K562 (cell line): Measurements from ENCODE around the gene RNLS. TPM values are rescaled to one million over a fixed set of nuclear protein-coding genes. Genes with fewer than 3 reads are reported as not detected.

Experiments used
- ATAC-seq: fragments of 200-7000 bp; cut with Tn5 transposase; 3 replicates; pipeline ENCODE4 v1.9.1; 2020; ENCODE audit warnings: moderate library complexity
- BruUV-seq: library from RNA; stranded (reverse); fragments of 400-500 nt; replicated peaks from 2 replicates; lab custom pipeline; 2021; lab: Mats Ljungman, UMichigan
- CTCF ChIA-PET: fragments of 300-600 bp; formaldehyde crosslinking; extraction: SDS; loops from one replicate; lab custom pipeline; 2021; ENCODE audit warnings: low intra/inter-chr PET ratio; lab: Yijun Ruan, JAX
- POLR2A ChIA-PET: fragments of 300-600, 350-650 bp; sonication (Branson Sonifier 250); formaldehyde crosslinking; extraction: SDS; loops from one replicate; lab custom pipeline; 2021; ENCODE audit warnings: antibody characterized with exemption, inconsistent platforms; lab: Yijun Ruan, JAX
- DNase-seq, 4 experiments: peaks; one replicate each; pipeline versions ENCODE4 v3.0.0 to v3.0.0-alpha.2; 2011 to 2018; ENCODE audit warnings: low spot score in 3 of 4, mixed read lengths in 3 of 4; ENCODE audit errors: extremely low read depth in 1 of 4
- FAIRE-seq: peaks from 2 replicates; lab custom pipeline; 2011; peaks lifted over from hg19 to GRCh38; lab: Jason Lieb, UNC
- H2AFZ ChIP-seq: 2 replicates; pipeline ENCODE4 v1.6.0; 2011; ENCODE audit warnings: low read depth, low read length, control low read depth, inconsistent platforms
- H3K27ac ChIP-seq: fragments of 200-600 bp; 3 replicates; pipeline ENCODE4 v1.8.0; 2011; ENCODE audit warnings: low read depth, mild to moderate bottlenecking, control low read depth, inconsistent platforms, low read length, moderate library complexity, mixed read lengths; ENCODE audit errors: extremely low read depth
- H3K27me3 ChIP-seq, 2 experiments: fragments of 300-600 bp in 1 of 2; 2 replicates in 1 of 2; 3 replicates in 1 of 2; pipeline versions ENCODE4 v1.6.0 to v1.8.0; 2011; ENCODE audit warnings: inconsistent platforms in 2 of 2, low read length in 2 of 2, mild to moderate bottlenecking in 1 of 2, mixed read lengths in 1 of 2, moderate library complexity in 1 of 2; ENCODE audit not compliant: control insufficient read depth in 2 of 2, insufficient read depth in 2 of 2
- H3K36me3 ChIP-seq: fragments of 300-600 bp; 3 replicates; pipeline ENCODE4 v1.8.0; 2011; ENCODE audit warnings: mild to moderate bottlenecking, low read length, inconsistent platforms; ENCODE audit not compliant: control insufficient read depth, insufficient read depth
- H3K4me1 ChIP-seq, 2 experiments: fragments of 200-600 bp in 1 of 2; replicated peaks in 1 of 2; 2 replicates in 1 of 2; 3 replicates in 1 of 2; pipeline versions ENCODE4 v1.5.1 to v1.8.0; 2011; ENCODE audit warnings: inconsistent platforms in 2 of 2, low read length in 2 of 2, mild to moderate bottlenecking in 1 of 2, mixed read lengths in 1 of 2, moderate library complexity in 1 of 2; ENCODE audit not compliant: control insufficient read depth in 2 of 2, insufficient read depth in 2 of 2
- H3K4me2 ChIP-seq: 2 replicates; pipeline ENCODE4 v1.6.1; 2011; ENCODE audit warnings: low read length, control low read depth, inconsistent platforms, mixed read lengths; ENCODE audit not compliant: insufficient read depth
- H3K4me3 ChIP-seq: fragments of 200-600 bp; sonication (generic), shearing (Covaris generic); 2 replicates; pipeline ENCODE4 v1.5.1; 2016; ENCODE audit warnings: control low read depth, inconsistent platforms
- H3K79me2 ChIP-seq: fragments of 200-600 bp; 3 replicates; pipeline ENCODE4 v1.8.0; 2011; ENCODE audit warnings: low read length, inconsistent platforms; ENCODE audit not compliant: control insufficient read depth, insufficient read depth
- H3K9ac ChIP-seq, 2 experiments: 2 replicates each; pipeline versions ENCODE4 v1.6.0 to v1.6.1; 2011; ENCODE audit warnings: low read depth in 2 of 2, low read length in 2 of 2, control low read depth in 1 of 2, inconsistent platforms in 1 of 2, mild to moderate bottlenecking in 1 of 2, mixed read lengths in 1 of 2; ENCODE audit not compliant: insufficient read depth in 1 of 2
- H3K9me1 ChIP-seq: one replicate; pipeline ENCODE4 v1.6.0; 2011; ENCODE audit warnings: inconsistent platforms, mild to moderate bottlenecking, low read length, moderate library complexity; ENCODE audit not compliant: control insufficient read depth, insufficient read depth
- H3K9me3 ChIP-seq: replicated peaks from 2 replicates; pipeline ENCODE4 v1.5.1; 2011; ENCODE audit warnings: low read depth, low read length, inconsistent platforms; ENCODE audit not compliant: control insufficient read depth, insufficient read depth
- H4K20me1 ChIP-seq: replicated peaks from 2 replicates; pipeline ENCODE4 v1.6.1; 2011; ENCODE audit warnings: low read length, inconsistent platforms, mixed read lengths; ENCODE audit not compliant: control insufficient read depth, insufficient read depth
- CC2D1A ChIP-seq: fragments of 450-650 bp; IDR thresholded peaks from 2 replicates; pipeline ENCODE4 v1.6.1; 2017; ENCODE audit warnings: mild to moderate bottlenecking
- SOX6 ChIP-seq: fragments of 450-650 bp; IDR thresholded peaks from 2 replicates; pipeline ENCODE4 v1.6.1; 2014; ENCODE audit warnings: mild to moderate bottlenecking
- TGIF2 ChIP-seq: sonication (generic); formaldehyde crosslinking; IDR thresholded peaks from 2 replicates; pipeline ENCODE4 v1.8.1; 2022; ENCODE audit warnings: mild to moderate bottlenecking, missing genetic modification reagents, moderate library complexity
- ZBTB9 ChIP-seq: fragments of 450-650 bp; formaldehyde crosslinking; IDR thresholded peaks from 2 replicates; pipeline ENCODE4 v1.4.0; 2020; ENCODE audit warnings: mild to moderate bottlenecking, moderate library complexity
- ZNF175 ChIP-seq: fragments of 200-800 bp; sonication (Bioruptor generic); IDR thresholded peaks from 2 replicates; pipeline ENCODE4 v1.6.1; 2016; ENCODE audit warnings: low read depth, mild to moderate bottlenecking, missing genetic modification characterization, missing compliant biosample characterization
- ZNF277 ChIP-seq: fragments of 250-450 bp; sonication (Bioruptor Pico); IDR thresholded peaks from 2 replicates; pipeline ENCODE4 v1.8.0; 2022; ENCODE audit warnings: inconsistent platforms, mild to moderate bottlenecking, moderate library complexity, borderline replicate concordance
- ZNF347 ChIP-seq: fragments of 450-650 bp; formaldehyde crosslinking; IDR thresholded peaks from 2 replicates; pipeline ENCODE4 v1.4.0; 2020; ENCODE audit warnings: low read depth, mild to moderate bottlenecking, moderate library complexity
- ZNF655 ChIP-seq: fragments of 250-450 bp; sonication (Bioruptor Pico); IDR thresholded peaks from 2 replicates; pipeline ENCODE4 v1.5.0; 2021
- WGBS: fragments of 100-300 bp; shearing (Covaris generic); methylation state at CpG from one replicate; pipeline ENCODE4 v1.1.6; 2016; ENCODE audit warnings: low coverage, mixed read lengths; ENCODE audit not compliant: insufficient coverage; ENCODE audit errors: missing lambda C conversion rate; 5-methylcytosine and 5-hydroxymethylcytosine counted together
- in situ Hi-C: fragments of 300-500 bp; cut with MboI; formaldehyde crosslinking; loops from 4 replicates; pipeline ENCODE4 v1.15.0; 2018; ENCODE audit warnings: inconsistent platforms, mixed read lengths
- intact Hi-C: fragments of 100-400 bp; cut with micrococcal nuclease; formaldehyde crosslinking; loops from 2 replicates; pipeline ENCODE4 v1.14.2; 2022
- polyA plus RNA-seq, 8 experiments: library from polyadenylated mRNA; depleted of rRNA in 4 of 8; stranded (reverse) in 5 of 8; unstranded in 3 of 8; fragments of >200 nt; fragmentation: Nextera tagmentation in 2 of 8; fragmentation: Illumina TruSeq in 1 of 8; extraction: Ambion mirVana in 2 of 8; extraction: Trizol in 1 of 8; gene quantifications; 2 replicates each; pipeline versions ENCODE4 v1.2.1 to v1.2.3, GENCODE V29; 2011 to 2014; ENCODE audit warnings: inconsistent platforms in 1 of 8, missing spikeins in 1 of 8
- total RNA-seq, 7 experiments: library from RNA; depleted of rRNA in 6 of 7; stranded (reverse); fragments of >200 nt in 6 of 7; fragmentation: Illumina TruSeq in 2 of 7; extraction: Trizol in 2 of 7; gene quantifications; 2 replicates each; pipeline versions ENCODE4 v1.2.1 to v1.2.3, GENCODE V29; 2011 to 2021; ENCODE audit warnings: low replicate concordance in 1 of 7
- TF ChIP-seq, protein P1 (sequence below), 3 experiments: IDR thresholded peaks in 2 of 3; conservative IDR thresholded peaks in 1 of 3; 2 replicates each; pipeline ENCODE4 v1.5.1; 2011 to 2012; ENCODE audit warnings: low read length in 3 of 3, mild to moderate bottlenecking in 3 of 3, control low read depth in 2 of 3, improper control_type of control experiment in 1 of 3, inconsistent platforms in 1 of 3, low read depth in 1 of 3, mixed read lengths in 1 of 3, moderate library complexity in 1 of 3; ENCODE audit not compliant: insufficient read depth in 2 of 3

The RNLS gene
- total and polyA plus RNA-seq, 9 of the 15 experiments (the other 6 are each of a cell fraction or from before 2014, with no cell fraction given): 0.14 to 0.72 (median 0.41) TPM; not detected in 3

DNA sequence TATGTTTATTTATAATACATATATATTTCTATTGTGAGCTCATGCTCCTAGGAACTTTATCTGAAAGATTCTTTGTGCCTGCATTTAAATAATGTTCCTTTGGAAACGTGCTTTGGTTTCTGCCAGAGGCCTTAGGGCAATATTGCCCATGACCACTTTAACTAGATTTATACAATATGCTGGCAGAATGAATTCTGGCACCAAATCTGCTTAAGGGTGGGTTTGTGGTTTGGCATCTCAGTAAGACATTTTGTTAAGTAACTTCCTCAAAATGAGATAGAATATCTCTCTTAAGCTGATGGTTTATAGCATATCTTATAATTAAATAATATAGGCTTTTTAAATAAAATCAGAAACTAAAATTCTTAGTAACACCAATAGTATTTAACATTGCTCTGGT lies 252.9 kb downstream of the RNLS start:
- Histone ChIP-seq H2AFZ (no peak overlapping the region), H4K20me1 (no peaks in the 10 kb centered on the region), H3K27me3 (no peaks in the 10 kb centered on the region), H3K4me2 (no peak overlapping the region)
- in situ Hi-C loops: no loop called here
- CTCF ChIA-PET: no interaction called here
- ATAC-seq: no peak
- no peak for FAIRE-seq
- TF ChIP-seq SOX6 (no peak), ZNF277 (no peak), ZNF175 (CRISPR knock-in tag) (no peak)
- TF ChIP-seq, all 486 proteins: peak for 0
- Histone ChIP-seq H3K9me3 (no peaks in the 10 kb centered on the region), H3K79me2 (no peaks in the 10 kb centered on the region), H3K9me1 (no peaks in the 10 kb centered on the region), H3K9ac (no peak overlapping the region), H3K4me1 (no peaks in the 10 kb centered on the region), H3K36me3 (no peaks in the 10 kb centered on the region), H3K4me3 (no peak overlapping the region), H3K27ac (no peak overlapping the region)
- 0% methylated on average over 1 of the region's 1 CpG for WGBS
- POLR2A ChIA-PET: no interaction called here
- no peak for DNase-seq
- intact Hi-C loops: no loop called here
- no TSS peak for BruUV-seq

GRCh38 chr10:88322324-88323063 lies 260.6 kb downstream of the RNLS start:
- no peak overlapping the region for H2AFZ ChIP-seq
- H3K9ac ChIP-seq: no peak overlapping the region
- H3K4me2 ChIP-seq: no peak overlapping the region
- no peaks in the 10 kb centered on the region for H3K36me3 ChIP-seq
- no peaks in the 10 kb centered on the region for H4K20me1 ChIP-seq
- ATAC-seq (no peak), FAIRE-seq (no peak), DNase-seq (no peak)
- H3K9me1 ChIP-seq: no peaks in the 10 kb centered on the region
- H3K27ac ChIP-seq: no peak overlapping the region
- intact Hi-C loops: no loop called here
- H3K4me1 ChIP-seq: no peaks in the 10 kb centered on the region
- H3K27me3 ChIP-seq: no peaks in the 10 kb centered on the region
- H3K9me3 ChIP-seq: no peaks in the 10 kb centered on the region; the same call in 1 of the 2 replicates
- H3K4me3 ChIP-seq: no peak overlapping the region
- no peaks in the 10 kb centered on the region for H3K79me2 ChIP-seq
- ChIA-PET CTCF (no interaction called here), POLR2A (no interaction called here)
- in situ Hi-C loops: no loop called here
- BruUV-seq: no TSS peak
- whole genome bisulfite sequencing: 0% methylated on average over 2 of the region's 3 CpGs
- TF ChIP-seq ZBTB9 (CRISPR knock-in tag): no peak
- TF ChIP-seq, protein P1, sequence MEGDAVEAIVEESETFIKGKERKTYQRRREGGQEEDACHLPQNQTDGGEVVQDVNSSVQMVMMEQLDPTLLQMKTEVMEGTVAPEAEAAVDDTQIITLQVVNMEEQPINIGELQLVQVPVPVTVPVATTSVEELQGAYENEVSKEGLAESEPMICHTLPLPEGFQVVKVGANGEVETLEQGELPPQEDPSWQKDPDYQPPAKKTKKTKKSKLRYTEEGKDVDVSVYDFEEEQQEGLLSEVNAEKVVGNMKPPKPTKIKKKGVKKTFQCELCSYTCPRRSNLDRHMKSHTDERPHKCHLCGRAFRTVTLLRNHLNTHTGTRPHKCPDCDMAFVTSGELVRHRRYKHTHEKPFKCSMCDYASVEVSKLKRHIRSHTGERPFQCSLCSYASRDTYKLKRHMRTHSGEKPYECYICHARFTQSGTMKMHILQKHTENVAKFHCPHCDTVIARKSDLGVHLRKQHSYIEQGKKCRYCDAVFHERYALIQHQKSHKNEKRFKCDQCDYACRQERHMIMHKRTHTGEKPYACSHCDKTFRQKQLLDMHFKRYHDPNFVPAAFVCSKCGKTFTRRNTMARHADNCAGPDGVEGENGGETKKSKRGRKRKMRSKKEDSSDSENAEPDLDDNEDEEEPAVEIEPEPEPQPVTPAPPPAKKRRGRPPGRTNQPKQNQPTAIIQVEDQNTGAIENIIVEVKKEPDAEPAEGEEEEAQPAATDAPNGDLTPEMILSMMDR (IDR thresholded peaks at IDR 0.05 in 2 of 3, conservative IDR thresholded peaks at IDR 0.05 in 1 of 3; ENCODE audit: insufficient read depth in 2 of 3, low read depth in 1 of 3, low read length in 3 of 3): no peak
- TF ChIP-seq ZNF347 (CRISPR knock-in tag): no peak
- no peak for TF ChIP-seq ZNF655 (CRISPR knock-in tag)
- no peak for TF ChIP-seq CC2D1A
- no peak for TF ChIP-seq TGIF2 (CRISPR knock-in tag)
